ENCODE data around the gene SNX25.

DNA sequence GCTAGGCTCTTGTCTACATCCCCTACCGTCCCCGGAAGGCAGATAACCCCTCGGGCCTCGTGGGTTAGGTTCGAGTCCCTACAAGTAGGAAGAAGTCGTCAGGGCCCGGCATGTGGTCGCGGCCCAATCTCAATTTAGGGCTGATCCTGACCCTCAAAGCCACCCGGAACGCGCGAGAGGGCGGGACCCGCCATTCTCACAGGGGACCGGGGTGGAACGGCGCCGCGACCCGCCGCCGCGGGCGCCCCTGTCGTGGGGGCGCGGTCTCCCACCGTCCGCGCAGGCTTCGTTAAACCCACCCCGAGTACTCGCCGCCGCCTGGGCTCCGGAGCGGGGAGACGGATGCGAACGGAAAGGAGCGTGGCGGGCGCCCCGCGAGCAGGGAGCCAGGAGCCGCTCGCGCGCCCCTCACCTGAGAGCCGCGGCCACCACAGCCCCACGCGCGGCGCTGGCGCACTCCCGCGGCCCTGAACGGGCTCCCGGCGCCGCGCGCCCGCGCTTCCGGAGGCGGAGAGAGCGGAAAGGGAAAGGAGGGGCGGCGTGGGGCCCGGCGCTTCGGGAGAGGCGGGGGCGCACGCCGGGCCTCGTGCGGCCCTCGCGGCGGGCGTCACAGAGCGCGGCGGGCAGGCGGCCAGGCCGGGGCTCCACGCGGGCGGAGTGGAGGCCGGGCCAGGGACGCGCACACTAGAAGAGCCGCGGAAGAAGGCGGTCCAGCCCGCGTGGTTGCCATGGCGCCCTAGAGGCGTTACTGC lies 5.7 kb upstream of the SNX25 start, which contains the start of gene CFAP97:
- TF ChIP-seq, protein P1, sequence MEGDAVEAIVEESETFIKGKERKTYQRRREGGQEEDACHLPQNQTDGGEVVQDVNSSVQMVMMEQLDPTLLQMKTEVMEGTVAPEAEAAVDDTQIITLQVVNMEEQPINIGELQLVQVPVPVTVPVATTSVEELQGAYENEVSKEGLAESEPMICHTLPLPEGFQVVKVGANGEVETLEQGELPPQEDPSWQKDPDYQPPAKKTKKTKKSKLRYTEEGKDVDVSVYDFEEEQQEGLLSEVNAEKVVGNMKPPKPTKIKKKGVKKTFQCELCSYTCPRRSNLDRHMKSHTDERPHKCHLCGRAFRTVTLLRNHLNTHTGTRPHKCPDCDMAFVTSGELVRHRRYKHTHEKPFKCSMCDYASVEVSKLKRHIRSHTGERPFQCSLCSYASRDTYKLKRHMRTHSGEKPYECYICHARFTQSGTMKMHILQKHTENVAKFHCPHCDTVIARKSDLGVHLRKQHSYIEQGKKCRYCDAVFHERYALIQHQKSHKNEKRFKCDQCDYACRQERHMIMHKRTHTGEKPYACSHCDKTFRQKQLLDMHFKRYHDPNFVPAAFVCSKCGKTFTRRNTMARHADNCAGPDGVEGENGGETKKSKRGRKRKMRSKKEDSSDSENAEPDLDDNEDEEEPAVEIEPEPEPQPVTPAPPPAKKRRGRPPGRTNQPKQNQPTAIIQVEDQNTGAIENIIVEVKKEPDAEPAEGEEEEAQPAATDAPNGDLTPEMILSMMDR (conservative IDR thresholded peaks at IDR 0.05 in 1 of 2, IDR thresholded peaks at IDR 0.05 in 1 of 2; ENCODE audit: low read depth in 1 of 2, low read length in 2 of 2): no peak
- TF ChIP-seq EZH2 (IDR thresholded peaks at IDR 0.05; ENCODE audit: low read length, missing control alignments): no peak
